Sigmoid colon (tissue), 4 donors: ENCODE measurements around the gene ADAMTSL2.

ENCODE experiments used
- CTCF ChIP-seq, 4 experiments: fragments of 450-650 bp in 3 of 4; fragments of 200-600 bp in 1 of 4; IDR thresholded peaks; one replicate each; pipeline ENCODE4 v1.5.1; 2016 to 2019; ENCODE audit warnings: antibody characterized with exemption in 4 of 4, mild to moderate bottlenecking in 3 of 4, moderate library complexity in 2 of 4
- EP300 ChIP-seq, 4 donors: sonication (generic); formaldehyde crosslinking; IDR thresholded peaks; one replicate each; pipeline ENCODE4 v1.6.1; 2017; ENCODE audit warnings: antibody characterized with exemption in 4 of 4
- POLR2A ChIP-seq, 2 donors: fragments of 450-650 bp; IDR thresholded peaks; one replicate each; pipeline ENCODE4 v1.6.1; 2016; ENCODE audit warnings: antibody characterized with exemption in 2 of 2, mild to moderate bottlenecking in 2 of 2, moderate library complexity in 2 of 2
- POLR2AphosphoS5 ChIP-seq, 4 donors: sonication (generic); formaldehyde crosslinking; IDR thresholded peaks; one replicate each; pipeline ENCODE4 v1.6.1; 2017; ENCODE audit warnings: antibody characterized with exemption in 4 of 4

- no peak for TF ChIP-seq POLR2A (IDR thresholded peaks at IDR 0.05)
- no peak for TF ChIP-seq CTCF (IDR thresholded peaks at IDR 0.05)
- no peak for TF ChIP-seq EP300 (IDR thresholded peaks at IDR 0.05)
- no peak for TF ChIP-seq POLR2AphosphoS5 (IDR thresholded peaks at IDR 0.05)
Observed at GRCh38 chr9:133594310-133594709, 59.8 kb downstream of the ADAMTSL2 start.
